NCI-H146 (cell line): Measurements from ENCODE around the gene KLF12.

Source experiments
- DNase-seq: peaks from one replicate; lab custom pipeline; 2025; lab: John Stamatoyannopoulos, UW

Gene KLF12

GRCh38 chr13:74103970-74104555, 30.1 kb downstream of the KLF12 start:
- DNase-seq: no peak

GRCh38 chr13:74103196-74103595, 31.0 kb downstream of the KLF12 start:
- DNase-seq: no peak

- DNase-seq: no peak
Measured at GRCh38 chr13:74102691-74103090, 31.5 kb downstream of the KLF12 start.

- DNase-seq: no peak
Measured at GRCh38 chr13:74101436-74101835, 32.8 kb downstream of the KLF12 start.

- no peak for DNase-seq
Measured at GRCh38 chr13:74098077-74098476, 36.1 kb downstream of the KLF12 start.

GRCh38 chr13:74097116-74097515, 37.1 kb downstream of the KLF12 start:
- DNase-seq: no peak

GRCh38 chr13:74093691-74094090, 40.5 kb downstream of the KLF12 start:
- DNase-seq: no peak

- DNase-seq: no peak
Measured at GRCh38 chr13:74092711-74093110, 41.5 kb downstream of the KLF12 start.

- no peak for DNase-seq
Measured at GRCh38 chr13:74090869-74091605, 43.2 kb downstream of the KLF12 start.

- no peak for DNase-seq
Measured at GRCh38 chr13:74090397-74090796, 43.8 kb downstream of the KLF12 start.

- DNase-seq: no peak
Measured at GRCh38 chr13:74087357-74087756, 46.8 kb downstream of the KLF12 start.
